ENCODE data around the gene RAPGEF6. TPM values are rescaled to one million over a fixed set of nuclear protein-coding genes. Genes with fewer than 3 reads are reported as not detected.
"Not testable (repeated sequence)": the region's sequence is repeated elsewhere in the genome, so short reads cannot be mapped to it uniquely, and the experiment has no call there.

Gene RAPGEF6
- total and polyA plus RNA-seq, 5 experiments from 2014 or later: 30.7 to 131 (median 39.9) TPM

GRCh38 chr5:131593921-131594320 is 41.1 kb downstream of the RAPGEF6 start:
- Mint-ChIP-seq H3K9me3 (no peaks in the 10 kb centered on the region), H3K27ac (peak overlapping the region; percentile 29 to 88 (median 82)), H3K4me3 (peak overlapping the region in 3 of 10 donors; percentile 22 to 79 (median 64)), H3K27me3 (no peaks in the 10 kb centered on the region), H3K36me3 (peaks cover 0 to 25% (median 2%) of the 10 kb centered on the region in 3 donors), H3K4me1 (peaks cover 37 to 71% (median 66%) of the 10 kb centered on the region in 4 donors)
- no peak for DNase-seq
- POLR2A ChIA-PET: no interaction called here
- ATAC-seq: no peak

- ATAC-seq, H3K9me3 Mint-ChIP-seq, DNase-seq, POLR2A ChIA-PET, H3K27me3 Mint-ChIP-seq: not testable (repeated sequence)
- H3K4me1 Mint-ChIP-seq: peaks cover 34 to 67% (median 61%) of the 10 kb centered on the region in 4 donors
- peak overlapping the region; percentile 32 to 88 (median 82) for H3K27ac Mint-ChIP-seq
- peak overlapping the region in 2 of 10 donors; percentile 5 to 27 for H3K4me3 Mint-ChIP-seq
- peaks cover 0 to 20% (median 2%) of the 10 kb centered on the region in 3 donors for H3K36me3 Mint-ChIP-seq
These were observed 41.6 kb downstream of the RAPGEF6 start for GRCh38 chr5:131593436-131593835.

GRCh38 chr5:131589510-131590348 is 45.3 kb downstream of the RAPGEF6 start:
- ATAC-seq (peak; percentile 75 to 80), DNase-seq (peak in 8 of 10 donors; percentile 12 to 73 (median 56))
- H3K4me3 Mint-ChIP-seq: no peak overlapping the region
- H3K36me3 Mint-ChIP-seq: peaks cover 0 to 31% (median 5%) of the 10 kb centered on the region in 3 donors
- no peaks in the 10 kb centered on the region for H3K27me3 Mint-ChIP-seq
- H3K4me1 Mint-ChIP-seq: peaks cover 19 to 56% (median 48%) of the 10 kb centered on the region in 4 donors
- H3K27ac Mint-ChIP-seq: peak overlapping the region in 9 of 10 donors; percentile 37 to 88 (median 59)
- POLR2A ChIA-PET: interaction anchor here (0.6 to 1.6 kb wide), 5 partner anchors 42 to 418 kb away, joined by 3 to 11 read pairs (median 5); no protein-coding TSS in a partner anchor
- no peaks in the 10 kb centered on the region for H3K9me3 Mint-ChIP-seq

GRCh38 chr5:131587541-131587940 is 47.5 kb downstream of the RAPGEF6 start:
- peaks cover 16 to 54% (median 48%) of the 10 kb centered on the region in 4 donors for H3K4me1 Mint-ChIP-seq
- peaks cover 0 to 29% (median 5%) of the 10 kb centered on the region in 3 donors for H3K36me3 Mint-ChIP-seq
- DNase-seq (no peak), ATAC-seq (no peak)
- H3K27me3 Mint-ChIP-seq: no peaks in the 10 kb centered on the region
- no peak overlapping the region for H3K4me3 Mint-ChIP-seq
- POLR2A ChIA-PET: no interaction called here
- no peaks in the 10 kb centered on the region for H3K9me3 Mint-ChIP-seq
- no peak overlapping the region for H3K27ac Mint-ChIP-seq

- no peaks in the 10 kb centered on the region for H3K27me3 Mint-ChIP-seq
- no peak for ATAC-seq
- H3K4me3 Mint-ChIP-seq: no peak overlapping the region
- peaks cover 39 to 65% (median 58%) of the 10 kb centered on the region in 4 donors for H3K4me1 Mint-ChIP-seq
- H3K9me3 Mint-ChIP-seq: peaks cover 0 to 4% (median 0%) of the 10 kb centered on the region in 9 donors
- POLR2A ChIA-PET: no interaction called here
- H3K27ac Mint-ChIP-seq: peak overlapping the region in 5 of 10 donors; percentile 0 to 75 (median 53)
- peaks cover 0 to 27% (median 6%) of the 10 kb centered on the region in 3 donors for H3K36me3 Mint-ChIP-seq
- no peak for DNase-seq
These were observed 53.3 kb downstream of the RAPGEF6 start for GRCh38 chr5:131581702-131582101.

DNA sequence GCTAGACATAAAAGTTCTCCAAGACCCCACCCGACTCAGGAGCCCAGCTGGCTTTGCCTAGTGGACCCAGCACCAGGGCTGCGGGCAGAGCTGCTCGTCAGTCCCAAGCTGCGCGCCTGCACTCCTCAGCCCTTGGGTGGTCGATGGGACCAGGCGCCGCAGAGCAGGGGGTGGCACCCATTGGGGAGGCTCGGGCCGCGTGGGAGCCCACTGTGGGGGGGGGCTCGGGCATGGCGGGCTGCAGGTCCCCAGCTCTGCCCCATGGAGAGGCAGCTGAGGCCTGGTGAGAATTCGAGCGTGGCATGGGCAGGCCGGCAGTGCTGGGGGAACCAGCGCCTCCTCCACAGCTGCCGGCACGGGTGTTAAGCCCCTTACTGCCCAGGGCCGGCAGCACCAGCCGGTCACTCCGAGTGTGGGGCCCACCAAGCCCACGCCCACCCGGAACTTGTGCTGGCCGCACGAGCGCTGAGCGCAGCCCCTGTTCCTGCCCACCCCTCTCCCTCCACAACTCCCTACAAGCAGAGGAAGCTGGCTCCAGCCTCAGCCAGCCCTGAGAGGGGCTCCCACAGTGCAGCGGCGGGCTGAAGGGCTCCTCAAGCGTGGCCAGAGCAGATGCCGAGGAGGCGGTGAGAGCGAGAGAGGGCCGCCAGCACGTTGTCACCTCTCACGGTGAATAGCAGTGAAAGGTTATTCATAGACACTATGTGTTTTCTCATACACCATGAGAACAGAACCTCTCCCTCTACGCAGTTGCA is 54.9 kb downstream of the RAPGEF6 start:
- Mint-ChIP-seq H3K9me3 (peaks cover 0 to 4% (median 0%) of the 10 kb centered on the region in 9 donors), H3K4me1 (peaks cover 36 to 61% (median 50%) of the 10 kb centered on the region in 4 donors), H3K4me3 (no peak overlapping the region), H3K27me3 (no peaks in the 10 kb centered on the region), H3K27ac (peak overlapping the region in 1 of 10 donors; percentile 42), H3K36me3 (peaks cover 0 to 18% (median 6%) of the 10 kb centered on the region in 3 donors)
- no peak for ATAC-seq
- no peak for DNase-seq
- POLR2A ChIA-PET: no interaction called here

GRCh38 chr5:131575660-131576227 is 59.3 kb downstream of the RAPGEF6 start:
- ATAC-seq (no peak), DNase-seq (no peak)
- Mint-ChIP-seq H3K27ac (no peak overlapping the region), H3K4me3 (no peak overlapping the region), H3K27me3 (no peaks in the 10 kb centered on the region), H3K9me3 (peaks cover 0 to 17% (median 5%) of the 10 kb centered on the region in 9 donors), H3K36me3 (peaks cover 6 to 17% (median 16%) of the 10 kb centered on the region in 3 donors), H3K4me1 (peaks cover 24 to 55% (median 35%) of the 10 kb centered on the region in 4 donors)
- POLR2A ChIA-PET: interaction anchor here (0.6 kb wide), 1 partner anchor 82 kb away, joined by 3 read pairs; no protein-coding TSS in a partner anchor

- POLR2A ChIA-PET: no interaction called here
- DNase-seq (no peak), ATAC-seq (no peak)
- Mint-ChIP-seq H3K36me3 (peaks cover 6 to 16% (median 14%) of the 10 kb centered on the region in 3 donors), H3K27ac (peak overlapping the region in 7 of 10 donors; percentile 2 to 68 (median 40)), H3K4me1 (peaks cover 23 to 50% (median 45%) of the 10 kb centered on the region in 4 donors), H3K4me3 (no peak overlapping the region), H3K27me3 (no peaks in the 10 kb centered on the region), H3K9me3 (peaks cover 0 to 17% (median 4%) of the 10 kb centered on the region in 9 donors)
These were observed 63.3 kb downstream of the RAPGEF6 start for GRCh38 chr5:131571669-131572168.

GRCh38 chr5:131570757-131571156 is 64.3 kb downstream of the RAPGEF6 start:
- peaks cover 0 to 17% (median 4%) of the 10 kb centered on the region in 9 donors for H3K9me3 Mint-ChIP-seq
- ATAC-seq: no peak
- H3K27ac Mint-ChIP-seq: no peak overlapping the region
- POLR2A ChIA-PET: interaction anchor here (0.7 kb wide), 1 partner anchor 385 kb away, joined by 5 read pairs; no protein-coding TSS in a partner anchor
- no peak overlapping the region for H3K4me3 Mint-ChIP-seq
- H3K27me3 Mint-ChIP-seq: no peaks in the 10 kb centered on the region
- H3K36me3 Mint-ChIP-seq: peaks cover 6 to 16% (median 14%) of the 10 kb centered on the region in 3 donors
- peaks cover 24 to 55% (median 45%) of the 10 kb centered on the region in 4 donors for H3K4me1 Mint-ChIP-seq
- no peak for DNase-seq

DNA sequence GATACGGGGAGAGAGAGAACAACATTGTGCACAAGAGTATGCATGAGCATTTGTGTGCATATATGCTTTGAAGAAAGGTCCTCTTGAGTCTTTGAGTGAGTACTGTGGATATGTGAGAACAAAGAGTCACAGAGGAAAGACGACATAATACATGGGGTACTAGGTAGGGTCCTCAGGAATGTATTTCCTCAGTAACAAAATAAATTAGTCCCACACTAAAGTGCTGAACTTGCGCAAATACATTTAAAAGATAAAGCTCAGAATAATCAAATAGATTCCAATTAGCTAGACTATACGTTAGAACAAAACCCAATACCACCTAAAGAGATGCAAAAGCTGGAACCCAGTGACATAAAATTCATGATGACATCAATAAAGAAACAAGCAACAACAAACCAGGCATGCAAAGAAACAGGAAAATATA is 70.8 kb downstream of the RAPGEF6 start:
- Mint-ChIP-seq H3K36me3 (peaks cover 0 to 16% (median 12%) of the 10 kb centered on the region in 3 donors), H3K9me3 (no peaks in the 10 kb centered on the region), H3K27me3 (no peaks in the 10 kb centered on the region), H3K4me3 (peak overlapping the region in 5 of 10 donors; percentile 6 to 61 (median 26)), H3K4me1 (peaks cover 24 to 43% (median 43%) of the 10 kb centered on the region in 4 donors), H3K27ac (peak overlapping the region in 8 of 10 donors; percentile 9 to 83 (median 24))
- no peak for DNase-seq
- ATAC-seq: peak; percentile 35 to 36
- POLR2A ChIA-PET: interaction anchor here (0.6 kb wide), 1 partner anchor 17 kb away, joined by 3 read pairs; no protein-coding TSS in a partner anchor

DNA sequence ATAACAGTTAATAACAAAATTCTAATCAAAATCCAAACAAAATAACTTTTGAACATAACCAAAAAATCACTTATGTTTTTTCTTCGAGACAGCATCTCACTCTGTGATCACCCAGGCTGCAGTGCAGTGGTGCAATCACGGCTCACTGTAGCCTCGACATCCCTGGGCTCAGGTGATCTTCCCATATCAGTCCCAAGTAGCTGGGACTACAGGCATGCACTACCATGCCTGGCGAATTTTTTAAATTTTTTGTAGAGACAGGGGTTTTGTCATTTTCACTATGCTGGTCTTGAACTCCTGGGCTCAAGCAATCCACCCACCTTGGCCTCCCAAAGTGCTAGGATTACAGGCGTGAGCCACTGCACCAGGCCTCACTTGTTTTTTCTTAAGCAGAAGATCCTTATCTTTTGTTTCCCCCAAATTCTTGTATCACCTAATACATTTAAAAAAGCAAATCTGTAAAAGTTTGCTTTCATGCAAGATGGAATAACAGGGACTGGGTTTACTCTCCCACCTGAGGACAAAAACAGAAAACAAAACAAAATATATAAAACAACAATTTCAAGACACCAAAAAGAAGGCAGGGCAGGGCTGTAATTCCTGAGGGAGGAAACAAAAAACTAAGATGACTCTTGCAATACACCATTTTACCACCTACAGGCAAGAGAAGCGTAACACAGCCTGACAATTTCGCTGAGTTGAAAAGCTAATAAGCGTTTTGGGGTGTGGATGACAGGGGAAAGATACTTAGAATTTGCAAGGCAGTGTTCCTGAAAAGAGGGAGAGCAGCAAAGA is 71.4 kb downstream of the RAPGEF6 start:
- peak; percentile 14 to 48 for ATAC-seq
- POLR2A ChIA-PET: no interaction called here
- H3K36me3 Mint-ChIP-seq: peaks cover 0 to 17% (median 12%) of the 10 kb centered on the region in 3 donors
- peak in 1 of 10 donors; percentile 16 for DNase-seq
- peak overlapping the region in 6 of 10 donors; percentile 2 to 61 (median 25) for H3K4me3 Mint-ChIP-seq
- peaks cover 24 to 41% (median 38%) of the 10 kb centered on the region in 4 donors for H3K4me1 Mint-ChIP-seq
- H3K27me3 Mint-ChIP-seq: no peaks in the 10 kb centered on the region
- H3K27ac Mint-ChIP-seq: peak overlapping the region in 9 of 10 donors; percentile 4 to 83 (median 22)
- H3K9me3 Mint-ChIP-seq: no peaks in the 10 kb centered on the region

Measured in naive thymus-derived CD8-positive, alpha-beta T cell (primary cell).